ENCODE results near the gene ZNF608. TPM values are rescaled to one million over a fixed set of nuclear protein-coding genes. Genes with fewer than 3 reads are reported as not detected.

Gene ZNF608
- total RNA-seq, 1 donor from 2014 or later, result 213 TPM

DNA sequence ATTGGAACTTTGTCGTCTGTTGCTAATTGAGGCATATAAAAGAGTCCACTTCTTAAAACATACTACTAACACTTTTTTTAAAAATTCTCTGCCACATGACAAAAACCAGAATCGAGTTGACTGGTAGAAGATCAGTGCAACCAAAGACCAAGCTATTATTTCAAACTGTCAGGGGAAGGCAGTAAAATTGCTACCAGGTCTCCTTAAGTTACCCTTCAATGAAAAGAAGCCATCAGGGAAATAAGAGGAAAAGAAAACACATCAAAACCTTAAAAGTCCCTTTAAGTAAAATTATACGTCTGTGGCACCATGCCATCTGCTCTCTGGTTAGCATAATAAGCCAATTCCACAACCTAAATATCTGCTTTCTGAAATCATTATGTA, 9.6 kb downstream of the ZNF608 start:
- peaks cover 100% of the 10 kb centered on the region for H3K79me2 ChIP-seq (ENCODE audit: low read depth)
- H3K27me3 ChIP-seq, result no peaks in the 10 kb centered on the region
- peaks cover 100% of the 10 kb centered on the region for H4K20me1 ChIP-seq (ENCODE audit: low read depth)
- H3K4me1 ChIP-seq, result peaks cover 96% of the 10 kb centered on the region
- H3F3A ChIP-seq (ENCODE audit: low read depth), result peaks cover 77% of the 10 kb centered on the region
- Mint-ChIP-seq H3K36me3 (no peaks in the 10 kb centered on the region), H3K27me3 (ENCODE audit: insufficient read depth, low read depth) (no peaks in the 10 kb centered on the region), H3K4me3 (peak overlapping the region; percentile 51), H3K4me1 (peaks cover 84% of the 10 kb centered on the region), H3K9me3 (no peaks in the 10 kb centered on the region), H3K27ac (peak overlapping the region; percentile 28)
- H3K4me3 ChIP-seq, result peak overlapping the region; percentile 69
- H3K4me2 ChIP-seq, result peak overlapping the region; percentile 98
- no peak overlapping the region for H2AFZ ChIP-seq (replicated peaks)
- H3K27ac ChIP-seq, result no peak overlapping the region
- no peaks in the 10 kb centered on the region for H3K36me3 ChIP-seq
- no peaks in the 10 kb centered on the region for H3K9me3 ChIP-seq (ENCODE audit: low read depth)
- no peak for DNase-seq (ENCODE audit: low spot score)
- no peak overlapping the region for H3K9ac ChIP-seq
- no peak for TF ChIP-seq EZH2 (IDR thresholded peaks at IDR 0.05)
- no peak for TF ChIP-seq EZH2phosphoT487 (IDR thresholded peaks at IDR 0.05)
- TF ChIP-seq, protein P1, sequence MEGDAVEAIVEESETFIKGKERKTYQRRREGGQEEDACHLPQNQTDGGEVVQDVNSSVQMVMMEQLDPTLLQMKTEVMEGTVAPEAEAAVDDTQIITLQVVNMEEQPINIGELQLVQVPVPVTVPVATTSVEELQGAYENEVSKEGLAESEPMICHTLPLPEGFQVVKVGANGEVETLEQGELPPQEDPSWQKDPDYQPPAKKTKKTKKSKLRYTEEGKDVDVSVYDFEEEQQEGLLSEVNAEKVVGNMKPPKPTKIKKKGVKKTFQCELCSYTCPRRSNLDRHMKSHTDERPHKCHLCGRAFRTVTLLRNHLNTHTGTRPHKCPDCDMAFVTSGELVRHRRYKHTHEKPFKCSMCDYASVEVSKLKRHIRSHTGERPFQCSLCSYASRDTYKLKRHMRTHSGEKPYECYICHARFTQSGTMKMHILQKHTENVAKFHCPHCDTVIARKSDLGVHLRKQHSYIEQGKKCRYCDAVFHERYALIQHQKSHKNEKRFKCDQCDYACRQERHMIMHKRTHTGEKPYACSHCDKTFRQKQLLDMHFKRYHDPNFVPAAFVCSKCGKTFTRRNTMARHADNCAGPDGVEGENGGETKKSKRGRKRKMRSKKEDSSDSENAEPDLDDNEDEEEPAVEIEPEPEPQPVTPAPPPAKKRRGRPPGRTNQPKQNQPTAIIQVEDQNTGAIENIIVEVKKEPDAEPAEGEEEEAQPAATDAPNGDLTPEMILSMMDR (IDR thresholded peaks at IDR 0.05), result no peak

DNA sequence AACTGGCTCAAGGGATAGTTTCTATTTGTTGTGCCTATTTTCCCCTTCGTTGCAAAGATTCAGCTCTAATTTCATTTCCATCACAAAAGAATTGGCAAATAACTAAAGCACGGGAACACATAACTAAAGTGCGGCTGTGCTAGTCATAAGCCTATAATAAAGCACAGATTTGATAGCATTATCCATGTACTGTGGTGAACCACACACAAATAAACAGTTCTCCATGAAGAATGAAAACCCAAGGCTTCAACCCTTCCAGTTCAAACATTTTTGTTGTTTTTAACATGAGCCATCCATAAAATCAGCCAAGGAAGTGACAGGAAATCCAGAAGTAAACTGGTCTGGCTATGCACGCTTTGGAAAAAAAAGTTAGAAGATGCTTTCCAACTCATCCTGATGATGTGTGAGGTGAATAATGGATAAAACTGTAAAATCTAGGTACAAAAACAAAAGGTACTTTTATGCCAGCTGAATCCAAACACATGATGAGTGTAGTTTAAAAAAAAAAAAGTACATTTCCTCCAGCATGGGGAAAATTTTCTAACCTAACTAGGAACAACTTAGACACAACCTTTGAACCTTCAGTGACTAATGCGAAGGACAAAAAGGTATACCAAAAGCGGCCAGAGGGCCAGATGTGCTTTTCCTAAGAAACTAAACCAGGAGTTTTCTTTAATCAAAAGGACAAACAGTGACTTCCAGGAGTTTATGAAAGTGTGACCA, 10.2 kb downstream of the ZNF608 start:
- peaks cover 86% of the 10 kb centered on the region for H3K4me1 Mint-ChIP-seq
- Histone ChIP-seq H3K4me3 (peak overlapping the region; percentile 24), H3K36me3 (no peaks in the 10 kb centered on the region), H4K20me1 (ENCODE audit: low read depth) (peaks cover 100% of the 10 kb centered on the region), H3K27me3 (no peaks in the 10 kb centered on the region), H2AFZ (replicated peaks) (no peak overlapping the region), H3K4me1 (peaks cover 95% of the 10 kb centered on the region), H3K9me3 (ENCODE audit: low read depth) (no peaks in the 10 kb centered on the region), H3K9ac (no peak overlapping the region), H3K27ac (peak overlapping the region; percentile 9), H3K79me2 (ENCODE audit: low read depth) (peaks cover 100% of the 10 kb centered on the region), H3F3A (ENCODE audit: low read depth) (peaks cover 72% of the 10 kb centered on the region), H3K4me2 (peak overlapping the region; percentile 98)
- TF ChIP-seq EZH2phosphoT487 (IDR thresholded peaks at IDR 0.05) (no peak), EZH2 (IDR thresholded peaks at IDR 0.05) (no peak)
- TF ChIP-seq, protein P1 (IDR thresholded peaks at IDR 0.05), result no peak
- no peaks in the 10 kb centered on the region for H3K36me3 Mint-ChIP-seq
- peak overlapping the region; percentile 28 for H3K27ac Mint-ChIP-seq
- no peak for DNase-seq (ENCODE audit: low spot score)
- peak overlapping the region; percentile 74 for H3K4me3 Mint-ChIP-seq
- no peaks in the 10 kb centered on the region for H3K27me3 Mint-ChIP-seq (ENCODE audit: insufficient read depth, low read depth)
- no peaks in the 10 kb centered on the region for H3K9me3 Mint-ChIP-seq

DNA sequence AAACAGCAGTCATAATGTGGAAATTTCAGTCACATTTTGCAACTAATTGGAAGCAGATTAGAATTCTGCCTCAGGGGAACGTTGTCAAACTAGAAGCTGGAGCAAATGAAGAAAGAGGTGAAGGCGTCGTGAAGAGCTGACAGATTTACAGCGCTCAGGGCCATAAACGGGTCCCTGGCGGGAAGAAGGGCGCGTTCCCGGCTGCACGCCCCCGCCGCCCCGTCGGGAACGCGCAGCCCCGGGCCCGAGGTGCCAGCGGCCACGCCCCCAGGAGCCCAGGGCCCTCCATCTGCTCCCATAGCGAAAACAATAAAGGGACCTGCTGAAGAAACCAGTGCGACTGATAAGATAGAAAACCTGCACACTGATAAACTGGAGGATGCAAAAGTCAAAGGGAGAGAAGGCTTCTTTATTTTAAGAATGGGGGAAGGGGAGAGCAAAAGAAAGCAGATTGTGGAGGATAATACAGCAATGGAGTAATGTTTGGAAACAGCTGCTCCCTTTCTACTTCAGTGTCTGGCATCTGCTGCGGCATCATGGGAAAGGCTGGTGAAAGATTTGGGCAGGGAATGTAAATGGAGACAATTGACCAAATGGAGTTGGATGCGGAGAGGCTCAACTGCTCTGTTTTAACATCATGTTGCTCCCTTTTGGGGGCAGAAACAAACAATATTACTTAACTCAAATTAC, 11.1 kb downstream of the ZNF608 start:
- Histone ChIP-seq H3K36me3 (peaks cover under 1% of the 10 kb centered on the region), H3K9ac (no peak overlapping the region)
- H3K27ac Mint-ChIP-seq, result peak overlapping the region; percentile 61

More for the DNA sequence above, 11.1 kb downstream of the ZNF608 start:
- H3K36me3 Mint-ChIP-seq, result no peaks in the 10 kb centered on the region
- peaks cover 62% of the 10 kb centered on the region for H3F3A ChIP-seq (ENCODE audit: low read depth)
- H3K27ac ChIP-seq, result peak overlapping the region; percentile 9
- no peaks in the 10 kb centered on the region for H3K27me3 ChIP-seq
- peaks cover 92% of the 10 kb centered on the region for H3K4me1 Mint-ChIP-seq
- no peaks in the 10 kb centered on the region for H3K27me3 Mint-ChIP-seq (ENCODE audit: insufficient read depth, low read depth)
- peak overlapping the region; percentile 98 for H3K4me2 ChIP-seq
- peaks cover 100% of the 10 kb centered on the region for H4K20me1 ChIP-seq (ENCODE audit: low read depth)
- H3K4me1 ChIP-seq, result peaks cover 95% of the 10 kb centered on the region
- peak; percentile 87 for DNase-seq (ENCODE audit: low spot score)
- H3K79me2 ChIP-seq (ENCODE audit: low read depth), result peaks cover 100% of the 10 kb centered on the region
- no peak for TF ChIP-seq EZH2phosphoT487 (IDR thresholded peaks at IDR 0.05)
- no peak for TF ChIP-seq EZH2 (IDR thresholded peaks at IDR 0.05)
- TF ChIP-seq, protein P1 (IDR thresholded peaks at IDR 0.05), result no peak
- no peaks in the 10 kb centered on the region for H3K9me3 Mint-ChIP-seq
- peak overlapping the region; percentile 24 for H3K4me3 ChIP-seq
- peak overlapping the region; percentile 74 for H3K4me3 Mint-ChIP-seq
- H3K9me3 ChIP-seq (ENCODE audit: low read depth), result no peaks in the 10 kb centered on the region
- no peak overlapping the region for H2AFZ ChIP-seq (replicated peaks)

Data from neural progenitor cell (in vitro differentiated cells).